DOHH2 (cell line): Measurements from ENCODE around the gene C4orf51.

Experiments
- EZH2phosphoT487 ChIP-seq: fragments of 200-600 bp; sonication (generic); IDR thresholded peaks from 2 replicates; pipeline ENCODE4 v1.6.1; 2017; ENCODE audit warnings: borderline replicate concordance, mild to moderate bottlenecking, antibody characterized with exemption, low read length, moderate library complexity, mixed read lengths
- TF ChIP-seq, protein P1 (sequence below): fragments of 200-600 bp; sonication (generic); IDR thresholded peaks from one replicate; pipeline ENCODE4 v1.5.1; 2014; ENCODE audit warnings: antibody characterized with exemption, mild to moderate bottlenecking, low read depth, low read length; ENCODE audit not compliant: poor library complexity, severe bottlenecking

DNA sequence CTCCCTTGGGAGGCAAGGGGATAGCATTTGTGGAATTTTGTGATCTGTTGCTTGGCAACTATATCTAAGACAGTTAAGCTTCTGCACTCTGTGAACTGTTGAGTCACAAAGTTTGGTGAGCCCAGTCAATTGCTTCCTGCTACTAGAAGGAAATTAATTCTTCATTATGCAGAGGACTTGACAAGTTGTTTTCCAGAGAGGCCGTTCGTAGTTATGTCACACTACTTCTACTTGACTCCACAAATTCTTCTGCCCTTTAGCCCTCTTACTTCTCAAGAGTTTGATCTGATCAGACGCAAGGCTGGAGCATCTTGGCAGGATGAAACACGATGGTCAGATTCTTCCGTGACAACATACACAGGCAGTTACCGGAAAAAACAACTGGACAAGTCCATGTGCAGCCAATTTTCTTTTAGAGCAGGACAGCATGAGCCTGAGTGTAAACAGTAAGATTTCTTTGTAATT, at the start of gene C4orf51:
- TF ChIP-seq, protein P1, sequence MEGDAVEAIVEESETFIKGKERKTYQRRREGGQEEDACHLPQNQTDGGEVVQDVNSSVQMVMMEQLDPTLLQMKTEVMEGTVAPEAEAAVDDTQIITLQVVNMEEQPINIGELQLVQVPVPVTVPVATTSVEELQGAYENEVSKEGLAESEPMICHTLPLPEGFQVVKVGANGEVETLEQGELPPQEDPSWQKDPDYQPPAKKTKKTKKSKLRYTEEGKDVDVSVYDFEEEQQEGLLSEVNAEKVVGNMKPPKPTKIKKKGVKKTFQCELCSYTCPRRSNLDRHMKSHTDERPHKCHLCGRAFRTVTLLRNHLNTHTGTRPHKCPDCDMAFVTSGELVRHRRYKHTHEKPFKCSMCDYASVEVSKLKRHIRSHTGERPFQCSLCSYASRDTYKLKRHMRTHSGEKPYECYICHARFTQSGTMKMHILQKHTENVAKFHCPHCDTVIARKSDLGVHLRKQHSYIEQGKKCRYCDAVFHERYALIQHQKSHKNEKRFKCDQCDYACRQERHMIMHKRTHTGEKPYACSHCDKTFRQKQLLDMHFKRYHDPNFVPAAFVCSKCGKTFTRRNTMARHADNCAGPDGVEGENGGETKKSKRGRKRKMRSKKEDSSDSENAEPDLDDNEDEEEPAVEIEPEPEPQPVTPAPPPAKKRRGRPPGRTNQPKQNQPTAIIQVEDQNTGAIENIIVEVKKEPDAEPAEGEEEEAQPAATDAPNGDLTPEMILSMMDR, result no peak
- TF ChIP-seq EZH2phosphoT487, result no peak
